A549 treated with CORT108297 at 1 μM for 4 hours (cell line): Measurements from ENCODE around the gene MACROH2A1. TPM values are rescaled to one million over a fixed set of nuclear protein-coding genes. Genes with fewer than 3 reads are reported as not detected.

Experiments
- total RNA-seq: library from RNA; stranded (reverse); fragments of 200-300 nt; extraction: Qiagen RNA extraction; gene quantifications from 5 replicates; pipeline ENCODE4 v1.2.3, GENCODE V29; 2022

Gene MACROH2A1
- 173 to 206 TPM (median 203 TPM) in 5 replicates for total RNA-seq

GRCh38 chr5:135398855-135399793 lies at the start of gene MACROH2A1:
Gene MACROH2A1, minus strand, starts transcription at chr5:135399231. Its CDS starts 10,138 bp downstream, at chr5:135389093.

GRCh38 chr5:135447298-135447929 lies 48.4 kb upstream of the MACROH2A1 start, which contains the start of gene DCANP1:
Gene DCANP1, minus strand, starts transcription at chr5:135447348. Its CDS starts 240 bp downstream, at chr5:135447108.

Other genes with a start within 250 kb of the MACROH2A1 start
- not detected in 5 replicates for gene DCANP1, start 48.1 kb upstream of the MACROH2A1 start, total RNA-seq
- gene TIFAB, start 53.1 kb upstream of the MACROH2A1 start, total RNA-seq: not detected in 5 replicates
- not detected in 5 replicates for gene NEUROG1, start 136.7 kb upstream of the MACROH2A1 start, total RNA-seq
- 0.05 to 0.16 TPM (median 0.09 TPM) in 5 replicates for gene CXCL14, start 179.8 kb upstream of the MACROH2A1 start, total RNA-seq